Stimulated activated memory B cell treated with anti-CD40 and anti-IgM and Interleukin-4, amounts not matched to agents 10 μg/mL and 1 μg/mL and 100 μg/mL, for 72 hours (primary cell): ENCODE results near the gene CCR3.
"Not testable (repeated sequence)": the region's sequence is repeated elsewhere in the genome, so short reads cannot be mapped to it uniquely, and the experiment has no call there.

Experiments used
- ATAC-seq: fragments of 150-1000 bp; cut with Tn5 transposase; 2 replicates; pipeline ENCODE4 v1.10.0; 2021
- H3K27ac Mint-ChIP-seq: one replicate; pipeline ENCODE4 v1.8.0; 2022; ENCODE audit warnings: mild to moderate bottlenecking, mixed read lengths
- H3K27me3 Mint-ChIP-seq: one replicate; pipeline ENCODE4 v1.8.0; 2022; ENCODE audit warnings: mixed read lengths
- H3K36me3 Mint-ChIP-seq: one replicate; pipeline ENCODE4 v1.8.0; 2022; ENCODE audit warnings: mixed read lengths
- H3K4me1 Mint-ChIP-seq: one replicate; pipeline ENCODE4 v1.8.0; 2022; ENCODE audit warnings: mixed read lengths
- H3K4me3 Mint-ChIP-seq: one replicate; pipeline ENCODE4 v1.8.0; 2022; ENCODE audit warnings: mild to moderate bottlenecking, moderate library complexity, mixed read lengths
- H3K9me3 Mint-ChIP-seq: one replicate; pipeline ENCODE4 v1.8.0; 2022; ENCODE audit warnings: mixed read lengths

Gene CCR3

GRCh38 chr3:46242120-46242519, at the start of gene CCR3:
Gene CCR3 (plus strand): TSS chr3:46242460. CDS start chr3:46265159, 22,699 bp downstream.
- Mint-ChIP-seq H3K27me3 (no peaks in the 10 kb centered on the region), H3K4me3 (no peak within 1 kb of the TSS), H3K36me3 (no peaks in the 10 kb centered on the region), H3K27ac (peak within 1 kb of the TSS; percentile 80), H3K9me3 (no peaks in the 10 kb centered on the region), H3K4me1 (peaks cover 8% of the 10 kb centered on the region)
- ATAC-seq, result peak; percentile 64

- ATAC-seq, result no peak
- no peaks in the 10 kb centered on the region for H3K27me3 Mint-ChIP-seq
- H3K36me3 Mint-ChIP-seq, result peaks cover 24% of the 10 kb centered on the region
- H3K27ac Mint-ChIP-seq, result no peak overlapping the region
- peaks cover 19% of the 10 kb centered on the region for H3K4me1 Mint-ChIP-seq
- no peak overlapping the region for H3K4me3 Mint-ChIP-seq
- H3K9me3 Mint-ChIP-seq, result peaks cover 20% of the 10 kb centered on the region
Measured at GRCh38 chr3:46192939-46193338, 49.3 kb upstream of the CCR3 start.

GRCh38 chr3:46193436-46193835, 48.8 kb upstream of the CCR3 start:
- peaks cover 14% of the 10 kb centered on the region for H3K4me1 Mint-ChIP-seq
- no peak overlapping the region for H3K27ac Mint-ChIP-seq
- H3K4me3 Mint-ChIP-seq, result no peak overlapping the region
- no peak for ATAC-seq
- peaks cover 24% of the 10 kb centered on the region for H3K36me3 Mint-ChIP-seq
- peaks cover 20% of the 10 kb centered on the region for H3K9me3 Mint-ChIP-seq
- no peaks in the 10 kb centered on the region for H3K27me3 Mint-ChIP-seq

- peaks cover 24% of the 10 kb centered on the region for H3K36me3 Mint-ChIP-seq
- peaks cover 22% of the 10 kb centered on the region for H3K4me1 Mint-ChIP-seq
- H3K4me3 Mint-ChIP-seq, result no peak overlapping the region
- H3K27me3 Mint-ChIP-seq, result no peaks in the 10 kb centered on the region
- no peak for ATAC-seq
- H3K27ac Mint-ChIP-seq, result no peak overlapping the region
- H3K9me3 Mint-ChIP-seq, result peaks cover 20% of the 10 kb centered on the region
Measured at GRCh38 chr3:46194868-46195553, 47.2 kb upstream of the CCR3 start.

- no peak for ATAC-seq
Measured at GRCh38 chr3:46196261-46196957, 45.9 kb upstream of the CCR3 start.

GRCh38 chr3:46200211-46200610, 42.0 kb upstream of the CCR3 start:
- Mint-ChIP-seq H3K9me3 (peaks cover 5% of the 10 kb centered on the region), H3K27ac (no peak overlapping the region), H3K36me3 (peaks cover 3% of the 10 kb centered on the region), H3K4me1 (peaks cover 19% of the 10 kb centered on the region), H3K27me3 (no peaks in the 10 kb centered on the region), H3K4me3 (no peak overlapping the region)
- ATAC-seq, result no peak

More at GRCh38 chr3:46196261-46196957, 45.9 kb upstream of the CCR3 start:
- Mint-ChIP-seq H3K9me3 (peaks cover 20% of the 10 kb centered on the region), H3K36me3 (peaks cover 24% of the 10 kb centered on the region), H3K27ac (no peak overlapping the region), H3K27me3 (no peaks in the 10 kb centered on the region), H3K4me1 (peaks cover 20% of the 10 kb centered on the region), H3K4me3 (no peak overlapping the region)

- no peak overlapping the region for H3K27ac Mint-ChIP-seq
- H3K4me1 Mint-ChIP-seq, result peaks cover 22% of the 10 kb centered on the region
- no peaks in the 10 kb centered on the region for H3K27me3 Mint-ChIP-seq
- peaks cover 3% of the 10 kb centered on the region for H3K9me3 Mint-ChIP-seq
- ATAC-seq, result no peak
- H3K4me3 Mint-ChIP-seq, result no peak overlapping the region
- no peaks in the 10 kb centered on the region for H3K36me3 Mint-ChIP-seq
Measured at GRCh38 chr3:46200790-46201189, 41.5 kb upstream of the CCR3 start.

- H3K4me1 Mint-ChIP-seq, result peaks cover 33% of the 10 kb centered on the region
- no peak for ATAC-seq
Measured at GRCh38 chr3:46202535-46202934, 39.7 kb upstream of the CCR3 start.

GRCh38 chr3:46203681-46204080, 38.6 kb upstream of the CCR3 start:
- no peak overlapping the region for H3K4me3 Mint-ChIP-seq
- H3K27me3 Mint-ChIP-seq, result no peaks in the 10 kb centered on the region
- H3K36me3 Mint-ChIP-seq, result no peaks in the 10 kb centered on the region
- H3K9me3 Mint-ChIP-seq, result no peaks in the 10 kb centered on the region
- ATAC-seq, result no peak
- H3K27ac Mint-ChIP-seq, result no peak overlapping the region
- peaks cover 45% of the 10 kb centered on the region for H3K4me1 Mint-ChIP-seq

More at GRCh38 chr3:46202535-46202934, 39.7 kb upstream of the CCR3 start:
- Mint-ChIP-seq H3K27ac (no peak overlapping the region), H3K36me3 (no peaks in the 10 kb centered on the region), H3K9me3 (no peaks in the 10 kb centered on the region), H3K27me3 (no peaks in the 10 kb centered on the region), H3K4me3 (no peak overlapping the region)

- H3K4me3 Mint-ChIP-seq, result no peak overlapping the region
- no peaks in the 10 kb centered on the region for H3K36me3 Mint-ChIP-seq
- no peak overlapping the region for H3K27ac Mint-ChIP-seq
- H3K9me3 Mint-ChIP-seq, result no peaks in the 10 kb centered on the region
- no peak for ATAC-seq
- H3K27me3 Mint-ChIP-seq, result no peaks in the 10 kb centered on the region
- H3K4me1 Mint-ChIP-seq, result peaks cover 45% of the 10 kb centered on the region
Measured at GRCh38 chr3:46205286-46205960, 36.8 kb upstream of the CCR3 start.

GRCh38 chr3:46206282-46207015, 35.8 kb upstream of the CCR3 start:
- no peak for ATAC-seq
- Mint-ChIP-seq H3K36me3 (no peaks in the 10 kb centered on the region), H3K27ac (no peak overlapping the region), H3K27me3 (no peaks in the 10 kb centered on the region), H3K4me3 (no peak overlapping the region), H3K4me1 (peaks cover 40% of the 10 kb centered on the region), H3K9me3 (no peaks in the 10 kb centered on the region)

- H3K36me3 Mint-ChIP-seq, H3K9me3 Mint-ChIP-seq, ATAC-seq, H3K27me3 Mint-ChIP-seq: not testable (repeated sequence)
- Mint-ChIP-seq H3K4me1 (peaks cover 38% of the 10 kb centered on the region), H3K4me3 (peak overlapping the region; percentile 14), H3K27ac (peak overlapping the region; percentile 65)
Measured at GRCh38 chr3:46207514-46207913, 34.7 kb upstream of the CCR3 start.

GRCh38 chr3:46208167-46208704, 34.0 kb upstream of the CCR3 start, which contains the start of gene CCR1:
Gene CCR1 (minus strand): TSS chr3:46208313. CDS start chr3:46204313, 4,000 bp downstream.
- Mint-ChIP-seq H3K27me3 (no peaks in the 10 kb centered on the region), H3K27ac (peak within 1 kb of the TSS; percentile 65), H3K4me1 (peaks cover 38% of the 10 kb centered on the region), H3K9me3 (no peaks in the 10 kb centered on the region), H3K36me3 (no peaks in the 10 kb centered on the region), H3K4me3 (peak within 1 kb of the TSS; percentile 42)
- peak; percentile 80 for ATAC-seq

- Mint-ChIP-seq H3K4me1 (peaks cover 38% of the 10 kb centered on the region), H3K36me3 (no peaks in the 10 kb centered on the region), H3K27ac (no peak overlapping the region), H3K9me3 (no peaks in the 10 kb centered on the region), H3K27me3 (no peaks in the 10 kb centered on the region), H3K4me3 (no peak overlapping the region)
- no peak for ATAC-seq
Measured at GRCh38 chr3:46209053-46209452, 33.2 kb upstream of the CCR3 start.
